ENCODE data around the gene GPC6. TPM values are rescaled to one million over a fixed set of nuclear protein-coding genes. Genes with fewer than 3 reads are reported as not detected.

GPC6 gene
- total and polyA plus RNA-seq, 2 experiments from 2014 or later = 14.4 to 20.8 TPM

GRCh38 chr13:94196413-94196812 lies 969.8 kb downstream of the GPC6 start:
- Histone ChIP-seq H3K4me3 (no peak overlapping the region), H3K9me3 (ENCODE audit: low read depth) (no peaks in the 10 kb centered on the region), H3K9me2 (ENCODE audit: insufficient read depth) (no peaks in the 10 kb centered on the region), H3K4me2 (ENCODE audit: unreplicated experiment) (no peak overlapping the region), H3K9ac (no peak overlapping the region), H3K36me3 (ENCODE audit: low read depth) (no peaks in the 10 kb centered on the region), H3K4me1 (ENCODE audit: insufficient read depth) (peaks cover 11% of the 10 kb centered on the region), H3K79me2 (ENCODE audit: insufficient read depth) (no peaks in the 10 kb centered on the region), H3K27me3 (replicated peaks; ENCODE audit: insufficient read depth) (no peaks in the 10 kb centered on the region), H3K27ac (no peak overlapping the region), H2AFZ (no peak overlapping the region), H4K20me1 (ENCODE audit: insufficient read depth) (no peaks in the 10 kb centered on the region), H3F3A (ENCODE audit: insufficient read depth) (peaks cover 12% of the 10 kb centered on the region; the same call in 1 of the 2 replicates)
- in situ Hi-C loops (cut with MboI) = no loop called here
- no peak for TF ChIP-seq EZH2phosphoT487 (IDR thresholded peaks at IDR 0.05; ENCODE audit: insufficient read depth, low read depth)
- TF ChIP-seq EZH2 (IDR thresholded peaks at IDR 0.05; ENCODE audit: insufficient read depth, poor library complexity, severe bottlenecking) = no peak
- 92% methylated on average over 5 of the region's 5 CpGs for WGBS, 2 experiments (ENCODE audit: low coverage in 1 of 2, low lambda C conversion rate in 2 of 2, missing lambda C conversion rate in 2 of 2)
- DNase-seq = no peak

DNA sequence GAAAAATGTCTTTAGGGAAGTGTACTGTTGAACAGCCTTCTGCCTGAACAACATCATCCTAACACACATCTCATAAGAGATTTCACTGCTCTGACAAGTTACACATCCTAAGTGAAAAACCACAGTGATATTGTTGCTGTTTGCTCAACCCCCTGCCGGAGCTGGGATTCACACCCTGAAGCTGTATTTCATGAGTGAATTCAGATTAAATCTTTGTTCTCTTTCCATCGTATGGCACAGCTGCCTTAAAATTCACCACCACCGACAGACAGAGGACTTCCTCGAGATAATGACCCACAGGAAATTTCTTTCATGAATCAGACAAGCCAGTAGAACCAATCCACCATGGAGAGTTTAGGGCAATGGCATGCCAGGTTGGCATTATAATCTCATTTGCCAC lies 972.1 kb downstream of the GPC6 start:
- in situ Hi-C loops (cut with MboI) = no loop called here

DNA sequence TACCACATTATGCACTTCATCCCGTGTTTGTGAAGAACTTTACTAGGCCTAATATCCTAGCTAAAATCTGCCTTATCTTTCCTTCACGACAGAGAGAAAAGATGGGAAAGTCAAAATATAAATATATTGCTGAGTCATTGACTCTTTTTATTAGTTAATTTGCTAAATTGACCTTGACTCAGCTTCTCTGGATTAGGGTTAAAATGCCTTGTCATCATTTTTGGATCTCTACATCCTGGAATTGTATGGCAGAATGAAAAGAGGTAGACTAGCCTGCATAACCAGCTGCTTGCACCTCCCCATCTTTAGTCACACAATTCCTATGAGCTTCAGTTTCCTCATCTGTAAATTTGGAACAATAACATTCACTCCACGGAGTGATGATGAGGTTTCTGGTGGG lies 972.5 kb downstream of the GPC6 start:
- H3K9me3 ChIP-seq (ENCODE audit: low read depth) = no peaks in the 10 kb centered on the region
- H3K9me2 ChIP-seq (ENCODE audit: insufficient read depth) = no peaks in the 10 kb centered on the region
- H3F3A ChIP-seq (ENCODE audit: insufficient read depth) = peaks cover 12% of the 10 kb centered on the region; the same call in 1 of the 2 replicates
- peaks cover 11% of the 10 kb centered on the region for H3K4me1 ChIP-seq (ENCODE audit: insufficient read depth)
- no peaks in the 10 kb centered on the region for H3K36me3 ChIP-seq (ENCODE audit: low read depth)
- no peak overlapping the region for H3K27ac ChIP-seq
- no peak overlapping the region for H3K4me3 ChIP-seq
- no peak overlapping the region for H3K4me2 ChIP-seq (ENCODE audit: unreplicated experiment)
- H3K79me2 ChIP-seq (ENCODE audit: insufficient read depth) = no peaks in the 10 kb centered on the region
- H4K20me1 ChIP-seq (ENCODE audit: insufficient read depth) = no peaks in the 10 kb centered on the region
- no peak overlapping the region for H2AFZ ChIP-seq
- 82 to 83% methylated on average over 3 of the region's 3 CpGs for WGBS, 2 experiments (ENCODE audit: low coverage in 1 of 2, low lambda C conversion rate in 2 of 2, missing lambda C conversion rate in 2 of 2)
- TF ChIP-seq EZH2 (IDR thresholded peaks at IDR 0.05; ENCODE audit: insufficient read depth, poor library complexity, severe bottlenecking) = no peak
- no peak for TF ChIP-seq EZH2phosphoT487 (IDR thresholded peaks at IDR 0.05; ENCODE audit: insufficient read depth, low read depth)
- H3K27me3 ChIP-seq (replicated peaks; ENCODE audit: insufficient read depth) = no peaks in the 10 kb centered on the region
- H3K9ac ChIP-seq = no peak overlapping the region
- DNase-seq = no peak
- in situ Hi-C loops (cut with MboI) = no loop called here

More for the DNA sequence above, 972.1 kb downstream of the GPC6 start:
- Histone ChIP-seq H3K4me1 (ENCODE audit: insufficient read depth) (peaks cover 11% of the 10 kb centered on the region), H4K20me1 (ENCODE audit: insufficient read depth) (no peaks in the 10 kb centered on the region), H3K27me3 (replicated peaks; ENCODE audit: insufficient read depth) (no peaks in the 10 kb centered on the region), H3K9me2 (ENCODE audit: insufficient read depth) (no peaks in the 10 kb centered on the region), H3K4me2 (ENCODE audit: unreplicated experiment) (no peak overlapping the region), H3K9me3 (ENCODE audit: low read depth) (no peaks in the 10 kb centered on the region), H3K79me2 (ENCODE audit: insufficient read depth) (no peaks in the 10 kb centered on the region), H3K27ac (no peak overlapping the region), H3K9ac (no peak overlapping the region), H3K36me3 (ENCODE audit: low read depth) (no peaks in the 10 kb centered on the region), H2AFZ (no peak overlapping the region), H3F3A (ENCODE audit: insufficient read depth) (peaks cover 12% of the 10 kb centered on the region; the same call in 1 of the 2 replicates), H3K4me3 (no peak overlapping the region)
- no peak for TF ChIP-seq EZH2phosphoT487 (IDR thresholded peaks at IDR 0.05; ENCODE audit: insufficient read depth, low read depth)
- DNase-seq = no peak
- 40 to 49% methylated on average over 4 of the region's 4 CpGs for WGBS, 2 experiments (ENCODE audit: low coverage in 1 of 2, low lambda C conversion rate in 2 of 2, missing lambda C conversion rate in 2 of 2)

- WGBS, 2 experiments (ENCODE audit: low coverage in 1 of 2, low lambda C conversion rate in 2 of 2, missing lambda C conversion rate in 2 of 2) = 80 to 87% methylated on average over 6 of the region's 6 CpGs
- peaks cover 3% of the 10 kb centered on the region; the same call in 1 of the 2 replicates for H3F3A ChIP-seq (ENCODE audit: insufficient read depth)
- no peaks in the 10 kb centered on the region for H3K9me2 ChIP-seq (ENCODE audit: insufficient read depth)
- no peak overlapping the region for H3K9ac ChIP-seq
- no peaks in the 10 kb centered on the region for H3K36me3 ChIP-seq (ENCODE audit: low read depth)
- no peak overlapping the region for H2AFZ ChIP-seq
- no peaks in the 10 kb centered on the region for H3K27me3 ChIP-seq (replicated peaks; ENCODE audit: insufficient read depth)
- in situ Hi-C loops (cut with MboI) = no loop called here
- no peak for DNase-seq
- TF ChIP-seq EZH2phosphoT487 (IDR thresholded peaks at IDR 0.05; ENCODE audit: insufficient read depth, low read depth) (no peak), EZH2 (IDR thresholded peaks at IDR 0.05; ENCODE audit: insufficient read depth, poor library complexity, severe bottlenecking) (no peak)
- H3K79me2 ChIP-seq (ENCODE audit: insufficient read depth) = no peaks in the 10 kb centered on the region
- peaks cover 4% of the 10 kb centered on the region for H3K4me1 ChIP-seq (ENCODE audit: insufficient read depth)
- no peak overlapping the region for H3K4me2 ChIP-seq (ENCODE audit: unreplicated experiment)
- no peaks in the 10 kb centered on the region for H3K9me3 ChIP-seq (ENCODE audit: low read depth)
- H4K20me1 ChIP-seq (ENCODE audit: insufficient read depth) = no peaks in the 10 kb centered on the region
- no peak overlapping the region for H3K4me3 ChIP-seq
- no peak overlapping the region for H3K27ac ChIP-seq
Measured at GRCh38 chr13:94201022-94201421, 974.4 kb downstream of the GPC6 start.

DNA sequence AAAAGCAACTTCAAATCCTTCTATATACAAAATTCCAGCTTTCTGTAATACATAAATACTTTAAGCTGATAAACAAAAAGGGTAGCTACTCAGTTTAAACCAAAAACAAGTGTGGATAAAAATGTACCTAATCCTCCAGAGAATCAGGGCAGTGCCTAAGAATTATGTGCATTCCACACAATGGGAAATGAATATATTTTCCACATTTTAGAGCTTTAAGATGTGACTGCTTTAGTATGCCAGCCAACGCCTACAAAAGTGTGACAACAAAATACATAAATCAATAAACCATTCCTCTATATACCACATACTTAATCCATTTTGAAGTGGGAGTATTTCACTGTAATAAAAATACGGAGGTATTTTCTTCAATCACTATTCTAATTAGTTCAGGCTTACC lies 977.6 kb downstream of the GPC6 start:
- Histone ChIP-seq H3F3A (ENCODE audit: insufficient read depth) (no peaks in the 10 kb centered on the region), H3K9me3 (ENCODE audit: low read depth) (no peaks in the 10 kb centered on the region), H3K4me1 (ENCODE audit: insufficient read depth) (no peaks in the 10 kb centered on the region), H3K79me2 (ENCODE audit: insufficient read depth) (no peaks in the 10 kb centered on the region), H4K20me1 (ENCODE audit: insufficient read depth) (no peaks in the 10 kb centered on the region), H3K4me3 (no peak overlapping the region), H3K4me2 (ENCODE audit: unreplicated experiment) (no peak overlapping the region), H2AFZ (no peak overlapping the region), H3K9ac (no peak overlapping the region), H3K27me3 (replicated peaks; ENCODE audit: insufficient read depth) (no peaks in the 10 kb centered on the region), H3K9me2 (ENCODE audit: insufficient read depth) (no peaks in the 10 kb centered on the region), H3K27ac (no peak overlapping the region), H3K36me3 (ENCODE audit: low read depth) (no peaks in the 10 kb centered on the region)
- TF ChIP-seq EZH2phosphoT487 (IDR thresholded peaks at IDR 0.05; ENCODE audit: insufficient read depth, low read depth) (no peak), EZH2 (IDR thresholded peaks at IDR 0.05; ENCODE audit: insufficient read depth, poor library complexity, severe bottlenecking) (no peak)
- no peak for DNase-seq
- in situ Hi-C loops (cut with MboI) = no loop called here
- 72 to 81% methylated on average over 2 of the region's 2 CpGs for WGBS, 2 experiments (ENCODE audit: low coverage in 1 of 2, low lambda C conversion rate in 2 of 2, missing lambda C conversion rate in 2 of 2)

Measured in GM23248 (cell line).